Measurements from ENCODE around the gene ARHGEF7. TPM values are rescaled to one million over a fixed set of nuclear protein-coding genes. Genes with fewer than 3 reads are reported as not detected.

ARHGEF7 gene
- total and polyA plus RNA-seq, 2 experiments from 2014 or later: 23.6 to 58.9 TPM

- no peak for DNase-seq (ENCODE audit: low spot score)
- peaks cover 6% of the 10 kb centered on the region for H3K79me2 ChIP-seq (replicated peaks; ENCODE audit: insufficient read depth)
- no peaks in the 10 kb centered on the region for H3K36me3 ChIP-seq (ENCODE audit: insufficient read depth)
- H3K36me3 Mint-ChIP-seq (ENCODE audit: low read depth): peaks cover 23% of the 10 kb centered on the region
- H4K20me1 ChIP-seq (replicated peaks; ENCODE audit: insufficient read depth): peaks cover 9% of the 10 kb centered on the region; the same call in 1 of the 2 replicates
- no peak overlapping the region for H3K4me3 ChIP-seq
- H3K4me2 ChIP-seq: no peak overlapping the region
- H3K4me3 Mint-ChIP-seq: no peak overlapping the region
- H3K27ac Mint-ChIP-seq: no peak overlapping the region
- no peak overlapping the region for H3K27ac ChIP-seq (ENCODE audit: low read depth)
- no peak for ATAC-seq
- H3F3A ChIP-seq (replicated peaks; ENCODE audit: low read depth): no peaks in the 10 kb centered on the region
- no peak for TF ChIP-seq POLR2AphosphoS5 (IDR thresholded peaks at IDR 0.05; ENCODE audit: low read depth)
- TF ChIP-seq REST (IDR thresholded peaks at IDR 0.05; ENCODE audit: unreplicated experiment): no peak
- TF ChIP-seq STAT1 (IDR thresholded peaks at IDR 0.05; ENCODE audit: unreplicated experiment): no peak
- no peak for TF ChIP-seq CTCF (conservative IDR thresholded peaks at IDR 0.05; ENCODE audit: low read depth in 2 of 2)
- no peak for TF ChIP-seq JUNB (IDR thresholded peaks at IDR 0.05; ENCODE audit: unreplicated experiment)
- TF ChIP-seq EZH2phosphoT487 (IDR thresholded peaks at IDR 0.05; ENCODE audit: unreplicated experiment): no peak
- TF ChIP-seq EZH2 (IDR thresholded peaks at IDR 0.05; ENCODE audit: low read depth, unreplicated experiment): no peak
- TF ChIP-seq ETS1 (IDR thresholded peaks at IDR 0.05): no peak
- no peak for TF ChIP-seq NANOG (IDR thresholded peaks at IDR 0.05; ENCODE audit: borderline replicate concordance)
- no peak for TF ChIP-seq CREB1 (CRISPR knock-in tag; IDR thresholded peaks at IDR 0.05; ENCODE audit: low read depth)
- no peak for TF ChIP-seq ZNF331 (CRISPR knock-in tag; IDR thresholded peaks at IDR 0.05; ENCODE audit: low read depth)
- no peak for TF ChIP-seq ZNF462 (CRISPR knock-in tag; IDR thresholded peaks at IDR 0.05)
- no peak for TF ChIP-seq ZNF114 (CRISPR knock-in tag; IDR thresholded peaks at IDR 0.05)
- no peaks in the 10 kb centered on the region for H3K27me3 ChIP-seq (ENCODE audit: insufficient read depth)
- no peak overlapping the region for H2AFZ ChIP-seq
- H3K4me1 Mint-ChIP-seq: peaks cover 21% of the 10 kb centered on the region
- H3K4me1 ChIP-seq (ENCODE audit: insufficient read depth): no peaks in the 10 kb centered on the region
- H3K9me2 ChIP-seq (ENCODE audit: insufficient read depth): no peaks in the 10 kb centered on the region
- peaks cover 1% of the 10 kb centered on the region for H3K27me3 Mint-ChIP-seq (ENCODE audit: insufficient read depth, low read depth, poor library complexity)
- H3K9me3 Mint-ChIP-seq: no peaks in the 10 kb centered on the region; the same call in 2 of the 3 replicates
Measured at GRCh38 chr13:111262281-111262680, 147.2 kb downstream of the ARHGEF7 start.

Measured in GM23338 (cell line).